Heart left ventricle (tissue), 16 donors: ENCODE results near the gene ANXA7. TPM values are rescaled to one million over a fixed set of nuclear protein-coding genes. Genes with fewer than 3 reads are reported as not detected.
A peak's percentile ranks its signal among the peaks of the same experiment; 100 is the strongest.

Experiments used
- ATAC-seq, 4 donors: fragments of 200-7000 bp; cut with Tn5 transposase; one replicate each; pipeline ENCODE4 v1.9.1; 2020 to 2022; ENCODE audit warnings: moderate library complexity in 4 of 4, mild to moderate bottlenecking in 3 of 4, moderate number of reproducible peaks in 1 of 4
- DNase-seq, 5 donors: peaks; one replicate each; pipeline ENCODE4 v3.0.0-alpha.2; 2020
- H3K27ac ChIP-seq, 12 donors: fragments of 200-600 bp; sonication (generic) in 4 of 12; one replicate each; pipeline versions ENCODE4 v1.5.0 to v1.8.0; 2016 to 2022; ENCODE audit warnings: mild to moderate bottlenecking in 2 of 12
- H3K27me3 ChIP-seq, 9 donors: fragments of 200-600 bp; sonication (generic) in 2 of 9; one replicate each; pipeline versions ENCODE4 v1.5.1 to v1.8.0; 2016 to 2022; ENCODE audit warnings: mild to moderate bottlenecking in 3 of 9
- H3K36me3 ChIP-seq, 9 donors: fragments of 200-600 bp; sonication (generic) in 2 of 9; one replicate each; pipeline versions ENCODE4 v1.5.0 to v1.8.0; 2018 to 2022; ENCODE audit warnings: mild to moderate bottlenecking in 2 of 9
- H3K4me1 ChIP-seq, 12 donors: fragments of 200-600 bp; sonication (generic) in 4 of 12; one replicate each; pipeline versions ENCODE4 v1.5.0 to v1.8.0; 2016 to 2022; ENCODE audit warnings: mild to moderate bottlenecking in 3 of 12
- H3K4me3 ChIP-seq, 12 donors: fragments of 200-600 bp; sonication (generic) in 4 of 12; one replicate each; pipeline versions ENCODE4 v1.5.0 to v1.8.0; 2017 to 2022; ENCODE audit warnings: mild to moderate bottlenecking in 9 of 12, moderate library complexity in 4 of 12
- H3K9me3 ChIP-seq, 12 donors: fragments of 200-600 bp; sonication (generic) in 4 of 12; one replicate each; pipeline versions ENCODE4 v1.5.0 to v1.8.0; 2016 to 2022; ENCODE audit warnings: mild to moderate bottlenecking in 1 of 12
- CTCF ChIP-seq, 12 donors: fragments of 200-600 bp; sonication (generic) in 4 of 12; IDR thresholded peaks; one replicate each; pipeline versions ENCODE4 v1.5.0 to v1.8.0; 2018 to 2022; ENCODE audit warnings: antibody characterized with exemption in 12 of 12, mild to moderate bottlenecking in 5 of 12
- POLR2A ChIP-seq, 2 donors: fragments of 450-650 bp; IDR thresholded peaks; one replicate each; pipeline ENCODE4 v1.6.1; 2017; ENCODE audit warnings: antibody characterized with exemption in 2 of 2, mild to moderate bottlenecking in 2 of 2, moderate library complexity in 2 of 2
- WGBS, 4 donors: extraction: QIAGEN DNeasy Blood & Tissue Kit in 2 of 4; methylation state at CpG; one replicate each; pipeline versions ENCODE4 v1.1.5 to v1.1.7; 2013 to 2018; 5-methylcytosine and 5-hydroxymethylcytosine counted together
- intact Hi-C, 10 donors: fragments of 100-400 bp; cut with DNase I; formaldehyde crosslinking; loops; one replicate each; pipeline versions ENCODE4 v1.11.1 to v1.14.2; 2022
- polyA plus RNA-seq, 2 donors: library from polyadenylated mRNA; stranded (reverse); fragments of 200-250 nt; gene quantifications; one replicate each; pipeline ENCODE4 v1.2.3, GENCODE V29; 2013
- total RNA-seq, 9 donors: library from RNA; depleted of rRNA in 2 of 9; stranded (reverse); fragments of >200 nt in 2 of 9; fragmentation: NEBNext Ultra II Directional in 3 of 9; extraction: Animal tissue kit (Norgen Biotek cat#: 25700) in 3 of 9; gene quantifications; one replicate each; pipeline versions ENCODE4 v1.1.0 to v1.2.4, GENCODE V29; 2016 to 2023
- donor health status: ischemic (EF 13 %, LVEDD 7.1; RV severe dilation, severe dysfunction).
- donor health status: healthy with polysubstance abuse.
- donor health status: DM: no; HTN: yes; CAD: no.
- donor health status: DM: no; HTN: no; CAD: no.
- donor health status: ischemic (EF 25% LVEDD 6.9; RV normal size, moderate dysfunction).
- donor health status: ischemic (EF 25% LVEDD 5.7; RV mildly dilated, moderate dysfunction).
- donor health status: healthy.
- donor health status: DM: yes; HTN: yes; CAD: no.
- donor health status: ischemic (EF 35%, LVEDD 5.7; RV mildly dilated, moderate dysfunction).
- donor health status: nonischemic (EF 11% LVEDD 7.7; RV severe dilation, severe dysfunction).
- donor health status: DM: yes; HTN: yes; CAD: no.
- donor health status: PGD.
- donor health status: ischemic (EF 29% LVEDD 5.4; RV normal size, mild dysfunction).
- donor health status: nonischemic (EF 23%, LVEDD 6.1; RV moderate dilation, normal function).

The ANXA7 gene
- total and polyA plus RNA-seq, 11 donors, result 46.4 to 170 (median 121) TPM

- Histone ChIP-seq H3K9me3 (peaks cover 0 to 9% (median 0%) of the 10 kb centered on the region in 12 donors), H3K4me3 (peak overlapping the region in 1 of 12 donors; percentile 87), H3K36me3 (peaks cover 0 to 8% (median 5%) of the 10 kb centered on the region in 9 donors), H3K4me1 (peaks cover 0 to 20% (median 9%) of the 10 kb centered on the region in 12 donors), H3K27me3 (no peaks in the 10 kb centered on the region), H3K27ac (no peak overlapping the region)
- WGBS, 4 donors, result 76 to 90% (median 80%) methylated on average over 8 of the region's 8 CpGs
- ATAC-seq (no peak), DNase-seq (no peak)
- TF ChIP-seq CTCF (IDR thresholded peaks at IDR 0.05) (no peak), POLR2A (IDR thresholded peaks at IDR 0.05) (no peak)
- intact Hi-C loops, result no loop called here
Measured at GRCh38 chr10:73359492-73359891, 54.4 kb downstream of the ANXA7 start.

DNA sequence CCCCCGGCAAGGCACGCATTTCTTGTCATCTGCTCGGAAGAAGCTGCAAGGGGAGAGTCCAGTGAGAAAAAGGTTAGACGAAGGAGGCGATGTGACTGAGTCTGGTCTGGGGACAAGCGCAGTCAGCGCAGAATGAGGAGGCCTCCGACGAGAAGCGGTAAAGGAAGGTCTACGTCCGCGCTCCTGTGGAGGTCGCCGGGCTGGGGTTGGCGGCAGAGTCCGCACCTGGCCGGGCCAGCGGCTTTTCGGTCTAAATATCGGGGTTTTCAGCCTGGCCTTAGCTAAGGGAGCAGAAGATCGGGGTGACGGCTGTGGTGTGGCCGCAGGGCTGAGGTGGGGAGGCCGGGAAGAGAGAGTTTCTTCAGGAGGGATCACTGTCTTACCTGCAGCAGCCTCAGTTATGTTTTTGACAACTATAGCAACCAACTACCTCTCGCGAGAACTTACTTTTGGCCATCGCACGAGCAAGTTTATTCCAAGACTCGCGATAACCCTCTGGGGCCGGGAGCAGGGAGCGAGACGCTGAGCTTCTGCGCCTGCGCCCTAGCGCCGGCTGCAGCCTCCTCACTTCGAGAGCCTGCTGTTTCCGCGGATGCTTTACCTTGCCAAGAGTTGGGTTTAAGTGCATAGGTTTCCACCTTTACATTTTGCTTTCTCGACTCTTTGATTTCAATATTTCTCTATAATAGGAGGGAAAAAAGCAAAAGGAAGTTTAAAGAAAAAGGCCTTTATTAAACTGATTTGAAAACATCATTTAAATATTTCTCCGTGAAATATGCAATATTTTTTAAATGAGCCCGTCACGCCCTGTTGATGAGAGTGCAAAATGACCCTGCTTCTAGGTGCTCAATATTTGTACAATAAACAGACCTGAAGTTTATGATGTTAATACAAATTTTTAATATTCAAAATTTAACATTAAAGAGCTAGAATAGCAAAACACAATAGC lies 55.3 kb downstream of the ANXA7 start, which contains the start of gene CFAP70:
Gene CFAP70 (minus strand): TSS at position 534 of the 949 bp plus-strand sequence. CDS start 4,068 bp downstream, outside the sequence.
- Histone ChIP-seq H3K27me3 (no peaks in the 10 kb centered on the region), H3K4me1 (peaks cover 0 to 20% (median 9%) of the 10 kb centered on the region in 12 donors), H3K27ac (peak within 1 kb of the TSS in 11 of 12 donors; percentile 30 to 80 (median 45)), H3K9me3 (peaks cover 0 to 9% (median 0%) of the 10 kb centered on the region in 12 donors), H3K4me3 (peak within 1 kb of the TSS; percentile 50 to 92 (median 82)), H3K36me3 (no peaks in the 10 kb centered on the region)
- intact Hi-C loops, result no loop called here
- 1 to 2% (median 1%) methylated on average over 42 to 45 of the region's 45 CpGs for WGBS, 4 donors
- ATAC-seq (peak; percentile 93 to 98 (median 98)), DNase-seq (peak; percentile 92 to 94 (median 93))
- TF ChIP-seq POLR2A (IDR thresholded peaks at IDR 0.05), result no peak
- TF ChIP-seq CTCF (IDR thresholded peaks at IDR 0.05), result no peak

DNA sequence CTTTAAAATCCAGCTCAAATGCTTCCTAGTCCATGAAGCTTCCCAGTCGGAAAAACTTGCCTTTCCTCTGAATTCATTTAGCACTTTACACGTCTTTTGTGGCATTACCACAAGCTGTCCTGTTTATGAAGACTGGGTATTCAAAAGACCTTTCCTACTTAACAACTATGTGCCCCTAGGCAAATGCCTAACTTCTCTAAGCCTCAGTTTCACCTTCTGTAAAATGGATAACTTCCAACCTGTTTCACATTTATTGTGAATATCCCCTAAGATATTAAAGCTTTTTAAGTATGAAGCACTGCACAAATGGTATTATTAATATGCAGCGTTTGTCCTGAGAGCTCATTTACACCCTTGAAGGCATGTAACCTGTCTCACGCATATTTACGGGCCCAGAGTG lies 56.0 kb downstream of the ANXA7 start:
- Histone ChIP-seq H3K36me3 (no peaks in the 10 kb centered on the region), H3K4me3 (peak overlapping the region; percentile 50 to 92 (median 82)), H3K9me3 (peaks cover 0 to 9% (median 0%) of the 10 kb centered on the region in 12 donors), H3K4me1 (peaks cover 0 to 20% (median 9%) of the 10 kb centered on the region in 12 donors), H3K27ac (peak overlapping the region in 5 of 12 donors; percentile 61 to 80 (median 70)), H3K27me3 (no peaks in the 10 kb centered on the region)
- intact Hi-C loops, result no loop called here
- TF ChIP-seq POLR2A (IDR thresholded peaks at IDR 0.05) (no peak), CTCF (IDR thresholded peaks at IDR 0.05) (no peak)
- no peak for DNase-seq
- ATAC-seq, result no peak
- 41 to 59% (median 51%) methylated on average over 5 of the region's 5 CpGs for WGBS, 4 donors

DNA sequence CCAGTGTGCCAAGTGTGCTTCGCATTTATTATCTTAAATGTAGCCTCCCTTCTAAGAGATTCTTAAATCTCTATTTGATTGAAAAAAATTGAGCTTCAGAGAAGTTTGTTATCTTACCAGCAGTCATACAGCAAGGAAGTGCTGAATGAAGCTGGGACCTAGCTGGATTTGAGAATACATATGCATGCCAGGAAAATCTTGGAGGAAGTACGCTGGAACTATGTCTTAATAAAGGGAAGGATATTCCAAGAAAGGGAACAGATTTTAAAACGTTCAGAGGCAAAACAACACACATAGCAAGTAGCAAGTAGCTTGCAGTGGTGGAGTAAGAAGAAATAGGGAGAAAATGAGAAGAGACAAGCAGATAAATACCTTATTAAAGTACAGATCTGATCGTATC lies 56.7 kb downstream of the ANXA7 start:
- intact Hi-C loops, result no loop called here
- no peak for ATAC-seq
- Histone ChIP-seq H3K4me1 (peaks cover 0 to 20% (median 9%) of the 10 kb centered on the region in 12 donors), H3K27me3 (no peaks in the 10 kb centered on the region), H3K27ac (no peak overlapping the region), H3K36me3 (no peaks in the 10 kb centered on the region), H3K9me3 (peaks cover 0 to 5% (median 0%) of the 10 kb centered on the region in 12 donors), H3K4me3 (no peak overlapping the region)
- WGBS, 4 donors, result 51 to 57% (median 55%) methylated on average over 4 of the region's 4 CpGs
- TF ChIP-seq CTCF (IDR thresholded peaks at IDR 0.05), result no peak
- no peak for DNase-seq
